ENCODE results near the gene SLC66A2. TPM values are rescaled to one million over a fixed set of nuclear protein-coding genes. Genes with fewer than 3 reads are reported as not detected.

Gene SLC66A2
- polyA plus RNA-seq, 2 donors, result 38.8 to 57.7 TPM

- H3K27ac ChIP-seq (ENCODE audit: low read depth in 2 of 2, low read length in 1 of 2), result peak overlapping the region; percentile 13 to 26
- peaks cover 6 to 38% of the 10 kb centered on the region in 2 donors for H3K4me1 ChIP-seq (ENCODE audit: control insufficient read depth in 2 of 2, insufficient read depth in 2 of 2, low read length in 1 of 2)
- peaks cover 0 to 1% of the 10 kb centered on the region in 2 donors for H3K9me3 ChIP-seq (ENCODE audit: control insufficient read depth in 2 of 2, insufficient read depth in 1 of 2, low read depth in 1 of 2, low read length in 1 of 2)
- peaks cover 2 to 41% of the 10 kb centered on the region in 2 donors for H3K36me3 ChIP-seq (ENCODE audit: control insufficient read depth in 2 of 2, insufficient read depth in 2 of 2, low read length in 1 of 2)
- 84 to 90% methylated on average over 17 of the region's 17 CpGs for WGBS, 2 donors
- H3K27me3 ChIP-seq (ENCODE audit: control insufficient read depth in 1 of 2, insufficient read depth in 2 of 2, low read length in 2 of 2), result no peaks in the 10 kb centered on the region
- no peak overlapping the region for H3K4me3 ChIP-seq (ENCODE audit: low read depth in 1 of 2, low read length in 2 of 2)
Observed at GRCh38 chr18:79940814-79941472, 10.5 kb downstream of the SLC66A2 start.

GRCh38 chr18:79940126-79940813 lies 11.2 kb downstream of the SLC66A2 start:
- peaks cover 0 to 8% of the 10 kb centered on the region in 2 donors for H3K9me3 ChIP-seq (ENCODE audit: control insufficient read depth in 2 of 2, insufficient read depth in 1 of 2, low read depth in 1 of 2, low read length in 1 of 2)
- peaks cover 3 to 34% of the 10 kb centered on the region in 2 donors for H3K4me1 ChIP-seq (ENCODE audit: control insufficient read depth in 2 of 2, insufficient read depth in 2 of 2, low read length in 1 of 2)
- peak overlapping the region; percentile 13 to 50 for H3K27ac ChIP-seq (ENCODE audit: low read depth in 2 of 2, low read length in 1 of 2)
- no peaks in the 10 kb centered on the region for H3K27me3 ChIP-seq (ENCODE audit: control insufficient read depth in 1 of 2, insufficient read depth in 2 of 2, low read length in 2 of 2)
- 76 to 88% methylated on average over 18 of the region's 18 CpGs for WGBS, 2 donors
- H3K4me3 ChIP-seq (ENCODE audit: low read depth in 1 of 2, low read length in 2 of 2), result no peak overlapping the region
- peaks cover 2 to 43% of the 10 kb centered on the region in 2 donors for H3K36me3 ChIP-seq (ENCODE audit: control insufficient read depth in 2 of 2, insufficient read depth in 2 of 2, low read length in 1 of 2)

- Histone ChIP-seq H3K9me3 (ENCODE audit: control insufficient read depth in 2 of 2, insufficient read depth in 1 of 2, low read depth in 1 of 2, low read length in 1 of 2) (peaks cover 0 to 13% of the 10 kb centered on the region in 2 donors), H3K27ac (ENCODE audit: low read depth in 2 of 2, low read length in 1 of 2) (no peak overlapping the region), H3K4me1 (ENCODE audit: control insufficient read depth in 2 of 2, insufficient read depth in 2 of 2, low read length in 1 of 2) (peaks cover 0 to 24% of the 10 kb centered on the region in 2 donors), H3K4me3 (ENCODE audit: low read depth in 1 of 2, low read length in 2 of 2) (no peak overlapping the region), H3K27me3 (ENCODE audit: control insufficient read depth in 1 of 2, insufficient read depth in 2 of 2, low read length in 2 of 2) (no peaks in the 10 kb centered on the region), H3K36me3 (ENCODE audit: control insufficient read depth in 2 of 2, insufficient read depth in 2 of 2, low read length in 1 of 2) (peaks cover 2 to 50% of the 10 kb centered on the region in 2 donors)
- WGBS, 2 donors, result 48 to 55% methylated on average over 5 of the region's 5 CpGs
Observed at GRCh38 chr18:79939096-79939495, 12.4 kb downstream of the SLC66A2 start.

- WGBS, 2 donors, result 87 to 90% methylated on average over 9 of the region's 9 CpGs
- H3K27ac ChIP-seq (ENCODE audit: low read depth in 2 of 2, low read length in 1 of 2), result no peak overlapping the region
- peaks cover 2 to 45% of the 10 kb centered on the region in 2 donors for H3K36me3 ChIP-seq (ENCODE audit: control insufficient read depth in 2 of 2, insufficient read depth in 2 of 2, low read length in 1 of 2)
- no peaks in the 10 kb centered on the region for H3K27me3 ChIP-seq (ENCODE audit: control insufficient read depth in 1 of 2, insufficient read depth in 2 of 2, low read length in 2 of 2)
- H3K9me3 ChIP-seq (ENCODE audit: control insufficient read depth in 2 of 2, insufficient read depth in 1 of 2, low read depth in 1 of 2, low read length in 1 of 2), result peaks cover 3 to 16% of the 10 kb centered on the region in 2 donors
- H3K4me3 ChIP-seq (ENCODE audit: low read depth in 1 of 2, low read length in 2 of 2), result no peak overlapping the region
- H3K4me1 ChIP-seq (ENCODE audit: control insufficient read depth in 2 of 2, insufficient read depth in 2 of 2, low read length in 1 of 2), result peaks cover 0 to 16% of the 10 kb centered on the region in 2 donors
Observed at GRCh38 chr18:79938196-79938595, 13.3 kb downstream of the SLC66A2 start.

GRCh38 chr18:79937103-79937860 lies 14.2 kb downstream of the SLC66A2 start:
- H3K9me3 ChIP-seq (ENCODE audit: control insufficient read depth in 2 of 2, insufficient read depth in 1 of 2, low read depth in 1 of 2, low read length in 1 of 2), result peaks cover 3 to 16% of the 10 kb centered on the region in 2 donors
- H3K36me3 ChIP-seq (ENCODE audit: control insufficient read depth in 2 of 2, insufficient read depth in 2 of 2, low read length in 1 of 2), result peaks cover 0 to 39% of the 10 kb centered on the region in 2 donors
- H3K4me3 ChIP-seq (ENCODE audit: low read depth in 1 of 2, low read length in 2 of 2), result no peak overlapping the region
- no peaks in the 10 kb centered on the region for H3K27me3 ChIP-seq (ENCODE audit: control insufficient read depth in 1 of 2, insufficient read depth in 2 of 2, low read length in 2 of 2)
- peaks cover 0 to 11% of the 10 kb centered on the region in 2 donors for H3K4me1 ChIP-seq (ENCODE audit: control insufficient read depth in 2 of 2, insufficient read depth in 2 of 2, low read length in 1 of 2)
- H3K27ac ChIP-seq (ENCODE audit: low read depth in 2 of 2, low read length in 1 of 2), result no peak overlapping the region
- WGBS, 2 donors, result 94 to 95% methylated on average over 25 of the region's 25 CpGs

GRCh38 chr18:79936641-79937040 lies 14.8 kb downstream of the SLC66A2 start:
- 96% methylated on average over 12 of the region's 12 CpGs for WGBS, 2 donors
- H3K4me1 ChIP-seq (ENCODE audit: control insufficient read depth in 2 of 2, insufficient read depth in 2 of 2, low read length in 1 of 2), result peaks cover 0 to 9% of the 10 kb centered on the region in 2 donors

GRCh38 chr18:79935925-79936324 lies 15.5 kb downstream of the SLC66A2 start:
- H3K27ac ChIP-seq (ENCODE audit: low read depth in 2 of 2, low read length in 1 of 2), result no peak overlapping the region
- no peak overlapping the region for H3K4me3 ChIP-seq (ENCODE audit: low read depth in 1 of 2, low read length in 2 of 2)
- peaks cover 3 to 16% of the 10 kb centered on the region in 2 donors for H3K9me3 ChIP-seq (ENCODE audit: control insufficient read depth in 2 of 2, insufficient read depth in 1 of 2, low read depth in 1 of 2, low read length in 1 of 2)
- WGBS, 2 donors, result 97% methylated on average over 6 of the region's 6 CpGs
- no peaks in the 10 kb centered on the region for H3K27me3 ChIP-seq (ENCODE audit: control insufficient read depth in 1 of 2, insufficient read depth in 2 of 2, low read length in 2 of 2)
- H3K36me3 ChIP-seq (ENCODE audit: control insufficient read depth in 2 of 2, insufficient read depth in 2 of 2, low read length in 1 of 2), result peaks cover 0 to 35% of the 10 kb centered on the region in 2 donors
- peaks cover 0 to 3% of the 10 kb centered on the region in 2 donors for H3K4me1 ChIP-seq (ENCODE audit: control insufficient read depth in 2 of 2, insufficient read depth in 2 of 2, low read length in 1 of 2)

More at GRCh38 chr18:79936641-79937040, 14.8 kb downstream of the SLC66A2 start:
- Histone ChIP-seq H3K9me3 (ENCODE audit: control insufficient read depth in 2 of 2, insufficient read depth in 1 of 2, low read depth in 1 of 2, low read length in 1 of 2) (peaks cover 3 to 16% of the 10 kb centered on the region in 2 donors), H3K27me3 (ENCODE audit: control insufficient read depth in 1 of 2, insufficient read depth in 2 of 2, low read length in 2 of 2) (no peaks in the 10 kb centered on the region), H3K4me3 (ENCODE audit: low read depth in 1 of 2, low read length in 2 of 2) (no peak overlapping the region), H3K36me3 (ENCODE audit: control insufficient read depth in 2 of 2, insufficient read depth in 2 of 2, low read length in 1 of 2) (peaks cover 0 to 36% of the 10 kb centered on the region in 2 donors), H3K27ac (ENCODE audit: low read depth in 2 of 2, low read length in 1 of 2) (no peak overlapping the region)

- Histone ChIP-seq H3K4me3 (ENCODE audit: low read depth in 1 of 2, low read length in 2 of 2) (no peak overlapping the region), H3K36me3 (ENCODE audit: control insufficient read depth in 2 of 2, insufficient read depth in 2 of 2, low read length in 1 of 2) (peaks cover 0 to 31% of the 10 kb centered on the region in 2 donors)
- 97 to 100% methylated on average over 3 of the region's 3 CpGs for WGBS, 2 donors
Observed at GRCh38 chr18:79935499-79935898, 16.0 kb downstream of the SLC66A2 start.

GRCh38 chr18:79935098-79935480 lies 16.4 kb downstream of the SLC66A2 start:
- WGBS, 2 donors, result 74 to 88% methylated on average over 5 of the region's 5 CpGs
- Histone ChIP-seq H3K27me3 (ENCODE audit: control insufficient read depth in 1 of 2, insufficient read depth in 2 of 2, low read length in 2 of 2) (no peaks in the 10 kb centered on the region), H3K4me3 (ENCODE audit: low read depth in 1 of 2, low read length in 2 of 2) (no peak overlapping the region), H3K9me3 (ENCODE audit: control insufficient read depth in 2 of 2, insufficient read depth in 1 of 2, low read depth in 1 of 2, low read length in 1 of 2) (peaks cover 3 to 16% of the 10 kb centered on the region in 2 donors), H3K36me3 (ENCODE audit: control insufficient read depth in 2 of 2, insufficient read depth in 2 of 2, low read length in 1 of 2) (peaks cover 0 to 29% of the 10 kb centered on the region in 2 donors), H3K27ac (ENCODE audit: low read depth in 2 of 2, low read length in 1 of 2) (no peak overlapping the region), H3K4me1 (ENCODE audit: control insufficient read depth in 2 of 2, insufficient read depth in 2 of 2, low read length in 1 of 2) (peaks cover 0 to 2% of the 10 kb centered on the region in 2 donors)

More at GRCh38 chr18:79935499-79935898, 16.0 kb downstream of the SLC66A2 start:
- H3K9me3 ChIP-seq (ENCODE audit: control insufficient read depth in 2 of 2, insufficient read depth in 1 of 2, low read depth in 1 of 2, low read length in 1 of 2), result peaks cover 3 to 16% of the 10 kb centered on the region in 2 donors
- peaks cover 0 to 3% of the 10 kb centered on the region in 2 donors for H3K4me1 ChIP-seq (ENCODE audit: control insufficient read depth in 2 of 2, insufficient read depth in 2 of 2, low read length in 1 of 2)
- no peak overlapping the region for H3K27ac ChIP-seq (ENCODE audit: low read depth in 2 of 2, low read length in 1 of 2)
- no peaks in the 10 kb centered on the region for H3K27me3 ChIP-seq (ENCODE audit: control insufficient read depth in 1 of 2, insufficient read depth in 2 of 2, low read length in 2 of 2)
